ENCODE data around the gene PLIN4.

DNA sequence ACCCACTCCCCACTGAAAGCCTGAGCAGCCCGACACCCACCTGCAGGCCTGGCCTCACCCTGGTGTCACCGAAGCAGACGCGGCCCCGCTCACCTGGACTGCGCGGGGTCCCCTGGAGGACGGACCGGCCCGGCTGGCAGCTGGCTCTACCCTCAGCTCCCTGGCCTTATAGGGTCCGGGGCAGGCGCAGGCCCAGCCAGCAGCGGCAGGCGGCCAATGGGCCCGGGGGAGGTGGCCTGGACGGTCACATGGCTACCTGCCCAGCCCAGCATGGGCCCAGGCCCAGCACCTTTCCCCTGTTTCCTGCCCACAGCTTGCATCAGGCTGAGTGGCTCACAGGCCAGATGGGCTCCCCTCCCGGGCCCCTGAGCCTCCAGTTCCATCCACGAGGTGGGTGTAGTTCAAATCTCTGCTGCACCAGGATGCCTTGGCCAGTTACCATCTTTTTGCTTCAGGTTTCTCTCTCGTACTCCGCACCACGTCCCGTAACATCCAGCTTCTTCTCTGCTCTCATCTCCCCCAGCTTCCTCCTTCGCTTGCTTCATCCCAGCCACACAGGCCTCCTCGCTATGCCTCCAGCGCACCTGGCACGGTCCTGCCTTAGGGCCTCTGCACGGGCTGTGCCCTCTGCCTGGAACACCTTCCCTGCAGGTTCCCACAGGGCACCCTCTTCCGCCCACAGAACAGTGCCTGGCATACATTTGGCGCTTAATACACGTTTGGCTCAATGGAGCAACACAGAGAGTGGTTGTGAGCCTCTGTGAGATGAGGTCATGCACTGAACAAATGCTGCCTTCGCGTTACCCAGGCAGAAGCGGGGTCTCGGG lies at the start of gene PLIN4:
- TF ChIP-seq, protein P1, sequence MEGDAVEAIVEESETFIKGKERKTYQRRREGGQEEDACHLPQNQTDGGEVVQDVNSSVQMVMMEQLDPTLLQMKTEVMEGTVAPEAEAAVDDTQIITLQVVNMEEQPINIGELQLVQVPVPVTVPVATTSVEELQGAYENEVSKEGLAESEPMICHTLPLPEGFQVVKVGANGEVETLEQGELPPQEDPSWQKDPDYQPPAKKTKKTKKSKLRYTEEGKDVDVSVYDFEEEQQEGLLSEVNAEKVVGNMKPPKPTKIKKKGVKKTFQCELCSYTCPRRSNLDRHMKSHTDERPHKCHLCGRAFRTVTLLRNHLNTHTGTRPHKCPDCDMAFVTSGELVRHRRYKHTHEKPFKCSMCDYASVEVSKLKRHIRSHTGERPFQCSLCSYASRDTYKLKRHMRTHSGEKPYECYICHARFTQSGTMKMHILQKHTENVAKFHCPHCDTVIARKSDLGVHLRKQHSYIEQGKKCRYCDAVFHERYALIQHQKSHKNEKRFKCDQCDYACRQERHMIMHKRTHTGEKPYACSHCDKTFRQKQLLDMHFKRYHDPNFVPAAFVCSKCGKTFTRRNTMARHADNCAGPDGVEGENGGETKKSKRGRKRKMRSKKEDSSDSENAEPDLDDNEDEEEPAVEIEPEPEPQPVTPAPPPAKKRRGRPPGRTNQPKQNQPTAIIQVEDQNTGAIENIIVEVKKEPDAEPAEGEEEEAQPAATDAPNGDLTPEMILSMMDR (IDR thresholded peaks at IDR 0.05; ENCODE audit: extremely low read depth in 1 of 2, insufficient read depth in 1 of 2, low read depth in 1 of 2, low read length in 2 of 2) = no peak
- TF ChIP-seq POLR2A (IDR thresholded peaks at IDR 0.05; ENCODE audit: low read depth, low read length) = no peak
